GM19328 (cell line): ENCODE data around the gene SELENOK.

ENCODE experiments used
- ATAC-seq: cut with Tn5 transposase; IDR thresholded peaks from one replicate; pipeline ENCODE4 v1.9.1; 2021; ENCODE audit warnings: mild to moderate bottlenecking, moderate library complexity; ENCODE audit not compliant: unreplicated experiment

Gene SELENOK

GRCh38 chr3:53843195-53844177, 48.2 kb downstream of the SELENOK start:
- no peak for ATAC-seq

DNA sequence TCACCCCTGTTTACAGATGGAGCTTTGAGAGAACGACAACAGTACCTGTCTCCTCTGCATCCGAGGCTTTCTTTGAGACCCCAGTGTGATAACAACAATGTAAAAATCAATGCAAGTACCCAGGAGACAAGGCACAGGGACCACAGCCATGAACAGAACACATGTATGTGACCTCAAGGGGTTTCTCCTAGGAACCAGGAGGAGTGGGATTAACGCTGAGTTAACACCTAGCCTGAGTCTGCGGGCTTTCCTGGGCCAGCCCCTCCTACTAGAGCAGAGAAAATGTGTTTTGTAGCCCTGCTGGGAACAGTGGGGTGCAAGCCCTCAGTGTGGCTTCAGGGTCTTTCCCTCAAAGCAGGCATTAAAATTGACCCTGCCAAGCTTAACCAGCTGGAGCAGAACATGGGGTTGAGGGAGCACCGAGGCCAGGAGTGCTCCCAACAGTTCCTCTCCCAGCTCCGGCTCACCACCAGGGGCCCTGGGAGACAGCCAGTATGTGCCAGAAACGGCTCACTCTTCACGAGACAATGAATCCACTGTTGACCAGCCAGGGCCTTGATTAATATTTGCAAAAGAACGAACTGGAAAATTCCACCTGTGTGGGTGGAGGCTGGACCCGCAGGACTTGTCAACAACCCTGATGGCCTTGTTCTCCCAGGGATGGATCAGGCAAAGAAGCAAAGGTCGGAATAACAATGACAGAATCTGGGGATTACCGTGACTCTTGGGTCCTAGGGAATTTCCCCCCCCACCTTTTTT, 49.0 kb downstream of the SELENOK start:
- no peak for ATAC-seq

- ATAC-seq = no peak
These were observed 50.4 kb downstream of the SELENOK start for GRCh38 chr3:53841296-53841695.

- ATAC-seq = no peak
These were observed 54.3 kb downstream of the SELENOK start for GRCh38 chr3:53837331-53837730.

- ATAC-seq = no peak
These were observed 55.4 kb downstream of the SELENOK start for GRCh38 chr3:53836084-53836872.

- no peak for ATAC-seq
These were observed 56.4 kb downstream of the SELENOK start for GRCh38 chr3:53835257-53835656.

GRCh38 chr3:53834429-53835095, 57.1 kb downstream of the SELENOK start:
- no peak for ATAC-seq
